Upper lobe of right lung (tissue), 1 donor: ENCODE results near the gene KCNQ5. TPM values are rescaled to one million over a fixed set of nuclear protein-coding genes. Genes with fewer than 3 reads are reported as not detected.

Experiments used
- ATAC-seq: fragments of 200-7000 bp; cut with Tn5 transposase; one replicate; pipeline ENCODE4 v1.9.1; 2020; ENCODE audit warnings: mild to moderate bottlenecking, moderate library complexity
- DNase-seq: peaks from one replicate; pipeline ENCODE4 v3.0.0-alpha.2; 2020
- H3K27ac ChIP-seq: fragments of 200-600 bp; one replicate; pipeline ENCODE4 v1.8.0; 2022
- H3K27me3 ChIP-seq: fragments of 200-600 bp; one replicate; pipeline ENCODE4 v1.8.0; 2022; ENCODE audit warnings: mild to moderate bottlenecking
- H3K36me3 ChIP-seq: fragments of 200-600 bp; one replicate; pipeline ENCODE4 v1.8.0; 2022
- H3K4me1 ChIP-seq: fragments of 200-600 bp; one replicate; pipeline ENCODE4 v1.8.0; 2022
- H3K4me3 ChIP-seq: fragments of 200-600 bp; one replicate; pipeline ENCODE4 v1.8.0; 2022; ENCODE audit warnings: mild to moderate bottlenecking
- H3K9me3 ChIP-seq: fragments of 200-600 bp; one replicate; pipeline ENCODE4 v1.8.0; 2022
- intact Hi-C: fragments of 100-400 bp; cut with DNase I; formaldehyde crosslinking; loops from one replicate; pipeline ENCODE4 v1.11.0; 2022
- total RNA-seq: library from RNA; stranded (reverse); fragmentation: NEBNext Ultra II Directional; extraction: Animal tissue kit (Norgen Biotek cat#: 25700); gene quantifications from one replicate; pipeline ENCODE4 v1.2.1, GENCODE V29; 2021
- TF ChIP-seq, protein P1 (sequence below): fragments of 200-600 bp; IDR thresholded peaks from one replicate; pipeline ENCODE4 v1.8.0; 2022; ENCODE audit warnings: antibody characterized with exemption
- donor health status: DM: no; HTN: yes; CAD: no; lungs with severe emphysema.

The KCNQ5 gene
- total RNA-seq, 1 donor from 2014 or later = 1.3 TPM

DNA sequence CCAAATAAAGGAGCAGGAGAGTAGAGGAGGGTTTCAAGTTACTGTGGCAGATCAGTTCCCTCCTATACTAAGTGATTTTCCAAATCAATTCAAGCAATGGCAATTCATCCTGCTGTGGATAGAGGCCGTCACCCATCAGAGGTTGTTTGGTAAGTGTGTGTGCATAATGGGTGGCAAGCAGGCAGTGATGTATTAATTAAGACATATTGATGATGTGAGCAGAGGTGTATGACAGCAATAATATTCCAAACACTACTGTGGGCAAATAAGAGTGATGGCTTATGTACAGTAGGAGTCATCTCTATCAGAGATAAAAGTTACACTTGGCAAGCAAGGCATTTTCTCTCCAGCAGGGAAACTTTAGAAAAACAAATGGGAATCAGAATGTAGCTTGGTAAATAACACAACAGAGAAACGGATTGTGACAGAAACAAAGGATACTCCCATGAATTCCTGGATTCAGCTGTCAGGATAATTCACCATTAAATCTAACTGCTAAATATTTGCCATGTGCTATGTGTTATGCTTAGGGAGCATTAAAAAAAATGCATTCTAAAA lies 407.1 kb downstream of the KCNQ5 start:
- no peak overlapping the region for H3K27ac ChIP-seq
- H3K36me3 ChIP-seq = no peaks in the 10 kb centered on the region
- H3K4me1 ChIP-seq = no peaks in the 10 kb centered on the region
- ATAC-seq (no peak), DNase-seq (no peak)
- no peaks in the 10 kb centered on the region for H3K27me3 ChIP-seq
- H3K4me3 ChIP-seq = no peak overlapping the region
- TF ChIP-seq, protein P1, sequence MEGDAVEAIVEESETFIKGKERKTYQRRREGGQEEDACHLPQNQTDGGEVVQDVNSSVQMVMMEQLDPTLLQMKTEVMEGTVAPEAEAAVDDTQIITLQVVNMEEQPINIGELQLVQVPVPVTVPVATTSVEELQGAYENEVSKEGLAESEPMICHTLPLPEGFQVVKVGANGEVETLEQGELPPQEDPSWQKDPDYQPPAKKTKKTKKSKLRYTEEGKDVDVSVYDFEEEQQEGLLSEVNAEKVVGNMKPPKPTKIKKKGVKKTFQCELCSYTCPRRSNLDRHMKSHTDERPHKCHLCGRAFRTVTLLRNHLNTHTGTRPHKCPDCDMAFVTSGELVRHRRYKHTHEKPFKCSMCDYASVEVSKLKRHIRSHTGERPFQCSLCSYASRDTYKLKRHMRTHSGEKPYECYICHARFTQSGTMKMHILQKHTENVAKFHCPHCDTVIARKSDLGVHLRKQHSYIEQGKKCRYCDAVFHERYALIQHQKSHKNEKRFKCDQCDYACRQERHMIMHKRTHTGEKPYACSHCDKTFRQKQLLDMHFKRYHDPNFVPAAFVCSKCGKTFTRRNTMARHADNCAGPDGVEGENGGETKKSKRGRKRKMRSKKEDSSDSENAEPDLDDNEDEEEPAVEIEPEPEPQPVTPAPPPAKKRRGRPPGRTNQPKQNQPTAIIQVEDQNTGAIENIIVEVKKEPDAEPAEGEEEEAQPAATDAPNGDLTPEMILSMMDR = no peak
- no peaks in the 10 kb centered on the region for H3K9me3 ChIP-seq
- intact Hi-C loops = no loop called here

GRCh38 chr6:73030257-73030656 lies 408.4 kb downstream of the KCNQ5 start:
- intact Hi-C loops = no loop called here
- Histone ChIP-seq H3K4me1 (no peaks in the 10 kb centered on the region), H3K9me3 (no peaks in the 10 kb centered on the region), H3K27ac (no peak overlapping the region), H3K27me3 (no peaks in the 10 kb centered on the region), H3K36me3 (no peaks in the 10 kb centered on the region), H3K4me3 (no peak overlapping the region)
- DNase-seq (no peak), ATAC-seq (no peak)
- TF ChIP-seq, protein P1 = no peak

DNA sequence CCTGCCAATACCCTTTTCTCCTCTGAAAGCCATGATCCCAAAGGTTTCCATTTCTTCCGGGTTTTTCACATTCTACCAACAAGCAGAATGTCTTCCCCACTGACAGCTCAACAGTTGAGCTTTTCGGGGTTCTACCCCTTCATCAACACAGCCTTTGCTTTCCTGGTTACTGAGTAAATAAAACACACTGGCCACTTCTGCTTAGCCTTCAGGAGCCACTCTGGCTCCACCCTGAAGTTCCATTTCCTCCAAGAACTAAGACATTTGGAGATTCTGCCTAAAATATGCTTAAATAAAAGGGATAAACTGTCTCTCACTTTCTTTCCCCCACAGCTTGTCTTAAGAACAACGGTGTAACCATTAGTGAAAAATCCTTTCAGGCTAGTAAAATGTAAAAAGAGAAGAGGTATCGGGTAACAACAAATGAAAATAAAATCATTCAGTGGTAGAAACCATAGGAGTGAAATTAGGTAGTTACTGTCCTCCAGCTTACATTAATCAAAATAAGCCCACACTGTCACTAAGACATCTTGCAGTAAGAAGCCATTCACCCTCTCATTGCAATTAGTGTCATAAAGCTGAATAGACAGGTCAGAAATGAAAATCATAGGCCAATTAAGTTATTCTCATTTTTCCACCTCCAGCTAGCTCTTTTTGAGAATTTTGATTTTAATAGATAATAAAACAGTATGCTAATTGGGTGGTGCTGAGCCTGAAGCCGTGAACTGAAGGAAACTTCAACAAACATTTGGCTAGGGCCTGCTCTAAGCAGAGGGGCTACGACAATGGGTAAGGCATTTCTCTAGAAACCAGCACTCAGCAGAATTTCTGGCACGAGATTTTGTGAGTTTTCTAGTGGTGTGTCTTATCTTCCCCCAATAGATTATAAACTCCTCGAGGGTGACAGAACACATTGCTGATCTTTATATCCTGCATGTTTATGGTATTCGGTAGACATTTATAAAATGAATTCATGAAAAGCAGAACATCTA lies 409.2 kb downstream of the KCNQ5 start:
- H3K9me3 ChIP-seq = no peaks in the 10 kb centered on the region
- H3K27me3 ChIP-seq = no peaks in the 10 kb centered on the region
- intact Hi-C loops = no loop called here
- no peak overlapping the region for H3K4me3 ChIP-seq
- H3K4me1 ChIP-seq = no peaks in the 10 kb centered on the region
- TF ChIP-seq, protein P1 = no peak
- no peak for DNase-seq
- no peak overlapping the region for H3K27ac ChIP-seq
- H3K36me3 ChIP-seq = no peaks in the 10 kb centered on the region
- ATAC-seq = no peak

GRCh38 chr6:73032586-73032985 lies 410.7 kb downstream of the KCNQ5 start:
- Histone ChIP-seq H3K9me3 (no peaks in the 10 kb centered on the region), H3K27me3 (no peaks in the 10 kb centered on the region), H3K27ac (no peak overlapping the region), H3K4me3 (no peak overlapping the region), H3K36me3 (no peaks in the 10 kb centered on the region), H3K4me1 (no peaks in the 10 kb centered on the region)
- intact Hi-C loops = no loop called here
- TF ChIP-seq, protein P1 = no peak
- no peak for ATAC-seq
- DNase-seq = no peak

GRCh38 chr6:73036689-73037088 lies 414.8 kb downstream of the KCNQ5 start:
- H3K27ac ChIP-seq = no peak overlapping the region
- no peaks in the 10 kb centered on the region for H3K36me3 ChIP-seq
- TF ChIP-seq, protein P1 = no peak
- intact Hi-C loops = no loop called here
- no peak for ATAC-seq
- no peaks in the 10 kb centered on the region for H3K4me1 ChIP-seq
- no peaks in the 10 kb centered on the region for H3K27me3 ChIP-seq
- H3K9me3 ChIP-seq = no peaks in the 10 kb centered on the region
- no peak for DNase-seq
- H3K4me3 ChIP-seq = no peak overlapping the region
